ENCODE measurements around the gene C11orf97.
"Not testable (repeated sequence)": the region's sequence is repeated elsewhere in the genome, so short reads cannot be mapped to it uniquely, and the experiment has no call there.

The C11orf97 gene

GRCh38 chr11:94525546-94526324, 13.5 kb downstream of the C11orf97 start:
- DNase-seq = no peak

DNA sequence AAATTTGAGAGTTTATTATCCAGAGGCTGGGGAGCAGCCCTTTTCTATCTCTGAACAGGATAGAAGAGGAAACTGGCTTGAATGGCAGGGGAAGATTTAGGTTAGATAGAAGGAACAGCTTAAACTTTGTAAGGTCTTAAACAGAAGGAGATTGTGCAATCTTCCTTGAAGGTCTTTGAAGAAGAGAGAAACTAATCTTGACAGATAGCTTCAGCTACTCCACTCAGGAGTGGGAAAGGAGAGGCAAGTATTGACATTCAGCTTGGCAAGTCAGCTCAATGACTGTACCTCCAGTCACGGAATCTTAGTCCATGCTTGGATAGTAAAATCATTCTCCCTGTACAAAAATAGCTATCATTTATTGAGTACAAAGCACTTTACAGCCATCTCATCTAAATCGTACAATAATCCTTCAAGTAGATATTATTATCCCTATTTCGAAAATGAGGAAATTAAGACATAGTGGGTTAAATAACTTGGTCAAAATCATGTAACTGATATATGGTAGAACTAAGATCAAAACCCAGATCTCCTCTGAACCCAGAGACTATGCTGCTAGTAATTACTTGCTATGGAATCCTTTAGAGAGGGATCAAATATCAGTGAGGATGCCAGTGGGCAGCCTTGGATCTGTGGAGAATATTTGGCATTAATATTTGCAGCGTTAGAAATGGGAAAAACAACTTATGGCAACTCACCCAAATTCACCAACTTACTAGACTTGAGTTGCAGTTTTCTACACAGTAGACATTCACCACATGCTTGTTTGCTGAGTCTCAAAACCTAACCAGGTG, 14.6 kb downstream of the C11orf97 start:
- DNase-seq = no peak

- DNase-seq = no peak
These were observed 16.3 kb downstream of the C11orf97 start for GRCh38 chr11:94528551-94528950.

DNA sequence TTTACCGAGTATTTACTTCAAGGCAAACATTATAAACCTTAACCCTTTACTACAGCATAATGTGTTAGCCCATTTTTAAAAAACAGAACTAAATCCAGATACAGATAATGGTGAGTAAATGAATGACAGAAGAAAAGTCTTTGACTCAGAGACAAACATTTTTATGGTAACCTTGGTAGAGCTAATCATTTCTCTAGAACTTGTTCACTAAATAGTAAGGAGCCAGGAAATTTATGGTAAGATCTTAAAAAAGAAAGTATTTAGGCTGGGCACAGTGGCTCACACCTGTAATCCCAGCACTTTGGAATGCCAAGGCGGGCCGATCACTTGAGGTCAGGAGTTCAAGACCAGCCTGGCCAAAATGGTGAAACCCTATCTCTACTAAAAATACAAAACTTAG, 19.9 kb downstream of the C11orf97 start:
- DNase-seq = no peak

GRCh38 chr11:94533206-94533605, 20.9 kb downstream of the C11orf97 start:
- no peak for DNase-seq

- DNase-seq = no peak
These were observed 21.7 kb downstream of the C11orf97 start for GRCh38 chr11:94533696-94534630.

DNA sequence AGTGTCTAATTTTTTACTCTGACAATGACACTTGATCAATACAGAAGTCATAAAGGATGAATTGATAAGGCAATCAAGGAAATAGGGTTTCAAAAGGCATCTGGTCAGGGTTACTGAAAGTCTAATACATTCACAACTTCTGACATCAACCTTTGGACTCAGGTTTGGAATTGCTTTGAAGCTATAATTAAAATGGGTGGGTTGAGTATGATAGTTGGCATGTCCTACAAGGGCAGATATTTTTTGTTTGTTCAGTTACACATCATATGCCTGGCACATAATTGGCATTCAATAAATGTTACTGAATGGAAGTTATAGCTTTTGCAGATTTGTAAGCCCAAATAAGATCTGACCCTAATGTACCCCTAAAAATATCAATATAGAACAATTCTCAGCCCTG, 24.1 kb downstream of the C11orf97 start:
- no peak for DNase-seq

DNA sequence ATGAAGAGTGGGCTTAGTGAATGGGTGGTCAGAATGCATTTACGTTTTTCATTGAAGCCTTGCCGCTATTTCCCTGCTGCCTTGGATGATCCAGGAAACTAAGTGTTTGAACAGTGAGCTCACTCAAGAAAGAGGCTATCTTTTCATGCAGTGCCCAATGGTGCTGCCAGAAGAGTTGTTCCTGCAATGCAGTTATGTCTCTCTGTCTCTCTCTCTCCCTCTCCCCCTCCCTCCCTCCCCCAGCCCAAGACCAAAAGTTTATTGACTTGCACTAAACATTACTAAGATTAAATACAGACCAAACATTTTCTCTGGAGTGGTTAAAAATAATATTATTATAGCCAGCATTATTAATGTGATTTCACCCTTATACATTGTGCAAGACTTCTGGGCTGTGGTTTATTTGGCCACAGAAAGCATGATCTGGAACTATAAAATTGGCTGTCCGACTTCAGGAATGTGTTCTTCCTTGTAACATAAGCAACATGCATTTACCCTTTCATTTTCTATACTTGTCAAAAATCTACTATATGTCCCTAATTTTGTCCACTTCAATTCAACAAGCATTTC, 24.9 kb downstream of the C11orf97 start:
- no peak for DNase-seq

- no peak for DNase-seq
These were observed 27.2 kb downstream of the C11orf97 start for GRCh38 chr11:94539420-94539819.

DNA sequence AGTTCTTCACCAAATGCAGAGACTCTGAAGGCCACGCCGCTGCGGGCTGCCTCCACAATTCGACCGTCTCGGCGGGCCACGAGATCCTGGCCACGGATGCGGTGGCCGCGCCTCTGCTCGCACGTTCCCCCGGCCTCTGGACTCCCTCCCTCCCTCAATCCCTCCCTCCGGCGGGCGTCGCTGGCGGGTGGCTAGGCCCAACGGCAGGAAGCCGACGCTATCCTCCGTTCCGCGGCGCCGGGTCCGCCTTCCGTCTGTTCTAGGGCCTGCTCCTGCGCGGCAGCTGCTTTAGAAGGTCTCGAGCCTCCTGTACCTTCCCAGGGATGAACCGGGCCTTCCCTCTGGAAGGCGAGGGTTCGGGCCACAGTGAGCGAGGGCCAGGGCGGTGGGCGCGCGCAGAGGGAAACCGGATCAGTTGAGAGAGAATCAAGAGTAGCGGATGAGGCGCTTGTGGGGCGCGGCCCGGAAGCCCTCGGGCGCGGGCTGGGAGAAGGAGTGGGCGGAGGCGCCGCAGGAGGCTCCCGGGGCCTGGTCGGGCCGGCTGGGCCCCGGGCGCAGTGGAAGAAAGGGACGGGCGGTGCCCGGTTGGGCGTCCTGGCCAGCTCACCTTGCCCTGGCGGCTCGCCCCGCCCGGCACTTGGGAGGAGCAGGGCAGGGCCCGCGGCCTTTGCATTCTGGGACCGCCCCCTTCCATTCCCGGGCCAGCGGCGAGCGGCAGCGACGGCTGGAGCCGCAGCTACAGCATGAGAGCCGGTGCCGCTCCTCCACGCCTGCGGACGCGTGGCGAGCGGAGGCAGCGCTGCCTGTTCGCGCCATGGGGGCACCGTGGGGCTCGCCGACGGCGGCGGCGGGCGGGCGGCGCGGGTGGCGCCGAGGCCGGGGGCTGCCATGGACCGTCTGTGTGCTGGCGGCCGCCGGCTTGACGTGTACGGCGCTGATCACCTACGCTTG, 31.7 kb downstream of the C11orf97 start, which contains the start of gene FUT4:
Gene FUT4 (plus strand): TSS at position 227 of the 951 bp plus-strand sequence. CDS start 213 bp downstream, at position 440.
- DNase-seq = peak; percentile 84

GRCh38 chr11:94544646-94545263, 32.5 kb downstream of the C11orf97 start:
- no peak for DNase-seq

DNA sequence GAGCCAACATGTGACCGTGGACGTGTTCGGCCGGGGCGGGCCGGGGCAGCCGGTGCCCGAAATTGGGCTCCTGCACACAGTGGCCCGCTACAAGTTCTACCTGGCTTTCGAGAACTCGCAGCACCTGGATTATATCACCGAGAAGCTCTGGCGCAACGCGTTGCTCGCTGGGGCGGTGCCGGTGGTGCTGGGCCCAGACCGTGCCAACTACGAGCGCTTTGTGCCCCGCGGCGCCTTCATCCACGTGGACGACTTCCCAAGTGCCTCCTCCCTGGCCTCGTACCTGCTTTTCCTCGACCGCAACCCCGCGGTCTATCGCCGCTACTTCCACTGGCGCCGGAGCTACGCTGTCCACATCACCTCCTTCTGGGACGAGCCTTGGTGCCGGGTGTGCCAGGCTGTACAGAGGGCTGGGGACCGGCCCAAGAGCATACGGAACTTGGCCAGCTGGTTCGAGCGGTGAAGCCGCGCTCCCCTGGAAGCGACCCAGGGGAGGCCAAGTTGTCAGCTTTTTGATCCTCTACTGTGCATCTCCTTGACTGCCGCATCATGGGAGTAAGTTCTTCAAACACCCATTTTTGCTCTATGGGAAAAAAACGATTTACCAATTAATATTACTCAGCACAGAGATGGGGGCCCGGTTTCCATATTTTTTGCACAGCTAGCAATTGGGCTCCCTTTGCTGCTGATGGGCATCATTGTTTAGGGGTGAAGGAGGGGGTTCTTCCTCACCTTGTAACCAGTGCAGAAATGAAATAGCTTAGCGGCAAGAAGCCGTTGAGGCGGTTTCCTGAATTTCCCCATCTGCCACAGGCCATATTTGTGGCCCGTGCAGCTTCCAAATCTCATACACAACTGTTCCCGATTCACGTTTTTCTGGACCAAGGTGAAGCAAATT, 33.3 kb downstream of the C11orf97 start:
- no peak for DNase-seq

DNA sequence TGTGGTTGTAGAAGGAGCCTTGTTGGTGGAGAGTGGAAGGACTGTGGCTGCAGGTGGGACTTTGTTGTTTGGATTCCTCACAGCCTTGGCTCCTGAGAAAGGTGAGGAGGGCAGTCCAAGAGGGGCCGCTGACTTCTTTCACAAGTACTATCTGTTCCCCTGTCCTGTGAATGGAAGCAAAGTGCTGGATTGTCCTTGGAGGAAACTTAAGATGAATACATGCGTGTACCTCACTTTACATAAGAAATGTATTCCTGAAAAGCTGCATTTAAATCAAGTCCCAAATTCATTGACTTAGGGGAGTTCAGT, 33.9 kb downstream of the C11orf97 start:
- DNase-seq = no peak

GRCh38 chr11:94546886-94547285, 34.6 kb downstream of the C11orf97 start:
- no peak for DNase-seq

DNA sequence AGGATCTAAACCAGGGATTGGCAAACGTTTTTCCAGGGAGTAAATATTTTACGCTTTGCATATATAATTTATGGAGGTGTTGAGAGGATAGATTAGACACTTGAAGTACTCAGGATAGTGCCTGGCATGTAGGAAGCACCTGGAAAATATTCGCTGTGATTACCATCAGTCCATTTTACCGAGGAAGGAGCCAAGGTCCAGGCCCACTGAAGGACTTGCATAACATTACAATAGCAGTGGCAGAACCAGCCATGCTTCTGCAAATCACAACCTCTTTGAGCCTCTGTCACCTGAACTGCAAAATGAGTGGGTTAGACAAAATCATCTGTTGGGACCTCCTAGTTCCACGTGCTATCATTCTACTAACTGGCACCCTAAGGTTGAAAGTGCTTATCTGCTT, 36.9 kb downstream of the C11orf97 start:
- no peak for DNase-seq

DNA sequence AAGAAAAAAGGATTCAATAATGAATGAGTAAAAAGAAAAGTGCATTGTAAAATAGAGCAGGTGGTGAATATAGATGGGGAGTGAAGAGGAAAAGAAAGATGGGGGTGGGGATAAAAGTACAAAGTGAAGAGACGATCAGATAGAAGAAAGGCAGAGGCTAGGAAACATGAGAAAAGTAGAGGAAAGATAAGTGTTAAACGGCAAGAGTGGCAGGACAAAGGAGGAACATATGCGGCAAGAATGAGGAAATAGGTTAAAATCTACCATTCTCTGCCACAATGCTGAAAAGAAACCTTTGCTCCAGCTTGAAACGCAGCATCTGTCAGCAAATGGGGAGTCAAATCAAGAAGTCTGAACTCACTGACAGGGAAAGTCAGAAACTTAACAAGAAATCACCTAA, 38.3 kb downstream of the C11orf97 start:
- no peak for DNase-seq

DNA sequence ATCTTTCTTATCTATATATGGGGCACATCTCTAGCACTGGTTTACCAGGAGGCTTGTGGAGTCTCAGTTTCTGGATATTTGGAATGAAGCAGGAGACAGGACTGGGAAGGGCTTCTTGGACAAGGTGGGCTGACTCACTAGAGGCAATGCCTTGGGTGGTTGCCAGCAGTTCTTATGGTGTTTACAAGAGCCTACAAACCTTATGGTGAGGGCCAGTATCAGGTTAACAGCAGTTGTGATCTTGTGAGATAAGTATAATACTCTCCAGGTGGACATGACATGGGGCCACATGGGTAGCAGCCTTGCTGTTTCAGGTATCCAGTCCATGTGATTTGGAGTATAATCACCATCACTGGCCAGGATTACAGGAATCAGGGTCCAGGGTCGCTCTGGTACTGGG, 41.7 kb downstream of the C11orf97 start:
- DNase-seq = no peak

GRCh38 chr11:94555752-94556329, 43.6 kb downstream of the C11orf97 start:
- DNase-seq = not testable (repeated sequence)

DNA sequence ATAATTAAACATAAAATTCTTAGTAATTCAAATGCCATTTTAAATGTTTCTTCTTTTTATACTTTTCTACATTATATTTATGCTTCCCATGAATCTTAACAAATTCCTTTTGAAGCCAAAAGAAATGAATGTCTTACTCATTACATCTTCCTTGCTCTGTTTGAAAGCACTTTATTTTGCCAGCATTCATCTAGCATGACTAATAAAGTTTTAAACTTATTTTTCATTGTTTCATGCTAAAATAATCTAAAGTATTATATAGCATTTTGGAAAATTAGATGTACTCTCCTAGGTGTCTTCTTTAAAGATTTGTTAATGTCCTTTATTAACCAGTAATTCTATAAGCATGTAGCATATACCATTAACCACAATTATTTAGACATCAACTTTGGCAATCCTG, 45.2 kb downstream of the C11orf97 start:
- DNase-seq = no peak

GRCh38 chr11:94557992-94558391, 45.7 kb downstream of the C11orf97 start:
- no peak for DNase-seq
